CD4-positive, alpha-beta T cell treated with Interleukin-15 for 4 hours (primary cell): ENCODE results near the gene NAP1L1.

Experiments
- DNase-seq: peaks from one replicate; pipeline ENCODE4 v3.0.0-alpha.2; 2020; ENCODE audit warnings: low spot score

NAP1L1 gene, protein sequence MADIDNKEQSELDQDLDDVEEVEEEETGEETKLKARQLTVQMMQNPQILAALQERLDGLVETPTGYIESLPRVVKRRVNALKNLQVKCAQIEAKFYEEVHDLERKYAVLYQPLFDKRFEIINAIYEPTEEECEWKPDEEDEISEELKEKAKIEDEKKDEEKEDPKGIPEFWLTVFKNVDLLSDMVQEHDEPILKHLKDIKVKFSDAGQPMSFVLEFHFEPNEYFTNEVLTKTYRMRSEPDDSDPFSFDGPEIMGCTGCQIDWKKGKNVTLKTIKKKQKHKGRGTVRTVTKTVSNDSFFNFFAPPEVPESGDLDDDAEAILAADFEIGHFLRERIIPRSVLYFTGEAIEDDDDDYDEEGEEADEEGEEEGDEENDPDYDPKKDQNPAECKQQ

DNA sequence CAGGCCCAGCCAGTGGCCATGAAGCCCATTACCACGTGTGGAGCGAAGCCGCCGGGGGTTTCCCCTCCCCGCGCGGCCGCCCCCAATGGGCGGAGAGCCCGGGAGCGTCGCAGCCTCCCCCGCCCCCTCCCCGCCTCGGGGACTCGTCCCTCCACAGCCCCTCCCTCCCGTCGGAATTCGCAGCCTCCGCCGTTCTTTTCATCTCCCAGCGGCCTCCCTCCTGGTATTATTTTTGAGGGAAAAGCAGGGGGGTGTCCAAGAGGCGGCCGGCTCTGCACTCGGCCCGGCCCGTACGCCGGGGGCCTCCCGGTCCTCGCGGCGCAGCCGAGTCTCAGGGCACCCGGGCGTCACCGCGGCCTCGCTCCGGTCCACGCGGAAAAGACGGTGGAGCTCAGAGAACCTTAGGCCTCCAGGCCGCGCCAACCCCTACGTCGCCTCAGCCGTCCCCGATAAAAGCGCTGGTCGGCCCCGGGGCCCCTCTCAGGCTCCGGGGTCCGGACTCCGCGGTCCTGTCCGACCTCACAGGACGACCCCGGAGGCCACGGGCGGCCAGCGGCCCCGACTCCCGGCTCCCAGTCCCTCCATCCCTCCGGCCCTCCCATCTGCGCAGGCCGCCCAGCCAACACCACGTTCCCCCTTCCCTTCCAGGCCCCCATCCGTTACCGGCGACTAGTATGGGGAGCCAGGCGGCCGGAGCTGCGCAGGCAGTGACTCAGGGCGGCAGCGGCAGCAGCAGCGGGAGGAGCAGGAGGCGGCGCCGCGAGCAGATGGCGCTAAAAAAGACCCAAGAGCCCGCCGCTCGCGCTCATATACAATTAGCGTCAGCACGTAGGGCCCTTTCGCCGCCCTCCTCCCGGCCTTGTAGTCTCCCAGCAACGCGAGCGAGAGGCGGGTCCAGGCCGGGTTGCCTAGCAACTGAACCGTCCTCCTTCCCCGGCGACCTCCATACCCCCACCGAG, at the start of gene NAP1L1:
Gene NAP1L1 (minus strand): TSS at position 782 of the 959 bp plus-strand sequence. CDS start 10,466 bp downstream, outside the sequence.
- peak; percentile 96 for DNase-seq

DNA sequence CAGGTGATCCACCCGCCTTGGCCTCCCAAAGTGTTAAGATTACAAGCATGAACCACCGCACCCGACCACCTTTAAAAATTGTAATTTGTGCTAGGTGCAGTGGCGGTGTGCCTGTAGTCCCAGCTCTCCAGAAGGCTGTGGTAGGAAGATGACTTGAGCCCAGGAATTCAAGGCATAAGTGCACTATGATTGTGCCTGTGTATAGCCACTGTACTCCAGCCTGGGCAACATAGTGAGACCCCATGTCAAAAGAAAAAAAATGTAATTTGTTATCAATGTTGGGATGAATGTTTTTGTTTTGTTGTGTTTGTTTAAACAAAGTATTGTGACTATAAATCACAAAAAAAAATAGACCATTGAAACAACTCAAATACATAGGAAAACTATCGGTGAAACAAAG, 43.1 kb upstream of the NAP1L1 start:
- no peak for DNase-seq

DNA sequence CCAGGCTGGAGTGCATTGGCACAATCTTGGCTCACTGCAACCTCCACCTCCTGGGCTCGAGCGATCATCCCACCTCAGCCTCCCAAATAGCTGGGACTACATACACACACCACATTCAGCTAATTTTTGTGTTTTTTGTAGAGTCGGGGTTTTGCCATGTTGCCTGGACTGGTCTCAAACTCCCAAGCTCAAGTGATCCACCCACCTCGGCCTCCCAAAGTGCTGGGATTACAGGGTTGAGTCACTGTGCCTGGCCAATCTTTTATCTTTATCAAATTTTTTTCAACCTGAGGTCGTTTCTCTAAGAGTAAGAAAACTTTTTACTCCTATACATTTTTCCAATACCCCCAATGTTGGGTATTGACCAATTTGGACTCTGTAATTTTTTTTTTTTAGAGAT, 40.0 kb upstream of the NAP1L1 start:
- DNase-seq, result no peak

DNA sequence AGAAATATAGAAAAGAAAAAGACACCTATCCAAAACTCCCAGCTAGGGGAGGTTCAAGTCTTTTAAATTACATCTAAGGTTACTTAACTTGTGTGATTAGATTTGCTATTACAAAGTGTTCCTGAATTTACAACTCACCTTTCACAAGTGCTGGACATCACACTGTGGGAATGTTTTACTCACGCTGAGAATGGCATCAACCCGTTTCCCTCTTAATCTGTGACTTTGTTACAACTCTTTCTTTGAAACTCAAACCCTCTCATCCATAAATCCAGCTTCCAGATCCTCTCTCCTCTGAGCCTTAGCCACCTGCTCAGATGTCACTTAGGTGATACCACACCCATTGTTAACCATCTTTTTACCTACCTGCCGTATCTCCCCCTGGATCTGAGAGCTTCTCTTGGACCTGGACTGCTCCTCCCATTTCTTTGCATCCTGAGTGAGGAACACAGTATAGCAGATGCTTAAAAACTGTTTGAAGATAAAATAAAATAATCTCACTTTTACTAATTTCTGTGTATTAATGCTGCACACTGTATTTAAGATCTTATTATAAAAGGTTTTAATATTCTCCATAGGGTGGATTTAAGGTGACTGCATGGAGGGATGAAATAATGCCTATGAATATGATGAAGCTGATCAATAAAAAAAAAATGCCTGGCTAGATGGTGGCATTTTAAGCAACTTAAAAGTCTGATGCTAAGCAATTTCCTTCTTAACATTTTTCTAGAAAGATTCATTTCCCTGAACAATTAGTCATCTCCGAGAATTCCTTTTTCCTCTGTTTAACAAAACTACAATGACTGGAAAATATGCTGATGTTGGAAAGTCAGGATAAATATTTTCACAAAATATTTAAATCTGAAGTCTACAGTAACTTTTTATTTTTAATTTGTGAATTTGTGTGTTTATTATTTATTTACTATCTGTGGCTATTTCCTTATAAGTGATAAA, 39.1 kb upstream of the NAP1L1 start:
- DNase-seq, result no peak

DNA sequence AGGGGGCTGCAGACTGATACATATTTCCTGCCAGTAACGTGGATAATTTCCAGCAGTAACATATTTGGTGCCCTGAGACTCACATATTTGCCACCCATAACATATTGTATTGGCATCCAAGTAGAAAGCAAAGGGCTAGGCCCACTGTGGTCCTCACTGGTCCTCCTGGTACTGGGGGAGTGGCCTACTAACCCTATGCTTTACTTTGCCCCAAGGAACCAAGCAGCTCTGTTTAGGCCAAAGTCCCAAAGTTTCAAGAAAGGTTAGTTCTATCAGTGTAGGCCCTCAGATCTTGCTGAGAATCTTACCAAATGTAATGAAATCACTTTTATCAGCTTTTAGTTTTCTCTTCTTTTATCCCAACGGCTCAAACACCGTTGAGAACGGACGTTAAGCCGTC, 35.4 kb upstream of the NAP1L1 start:
- DNase-seq, result no peak

DNA sequence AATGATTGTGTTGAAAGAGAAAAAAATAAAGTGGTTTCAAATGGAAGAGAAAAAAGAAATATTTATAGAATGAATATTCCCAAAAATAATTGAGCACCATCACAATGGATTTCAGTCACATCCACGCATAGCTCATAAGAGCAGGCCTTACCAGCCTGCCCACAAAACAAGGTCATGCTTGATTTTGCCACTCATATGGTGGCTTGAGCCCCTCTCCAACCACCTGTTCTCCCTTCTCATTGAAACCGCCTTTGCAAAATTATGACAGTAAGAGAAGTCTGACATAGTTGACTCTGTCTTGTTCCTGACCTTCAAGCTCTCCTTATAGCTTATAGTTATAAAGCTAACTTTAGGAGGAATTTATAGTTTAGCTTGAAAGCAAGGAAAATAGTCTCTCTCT, 33.3 kb upstream of the NAP1L1 start:
- DNase-seq, result no peak

DNA sequence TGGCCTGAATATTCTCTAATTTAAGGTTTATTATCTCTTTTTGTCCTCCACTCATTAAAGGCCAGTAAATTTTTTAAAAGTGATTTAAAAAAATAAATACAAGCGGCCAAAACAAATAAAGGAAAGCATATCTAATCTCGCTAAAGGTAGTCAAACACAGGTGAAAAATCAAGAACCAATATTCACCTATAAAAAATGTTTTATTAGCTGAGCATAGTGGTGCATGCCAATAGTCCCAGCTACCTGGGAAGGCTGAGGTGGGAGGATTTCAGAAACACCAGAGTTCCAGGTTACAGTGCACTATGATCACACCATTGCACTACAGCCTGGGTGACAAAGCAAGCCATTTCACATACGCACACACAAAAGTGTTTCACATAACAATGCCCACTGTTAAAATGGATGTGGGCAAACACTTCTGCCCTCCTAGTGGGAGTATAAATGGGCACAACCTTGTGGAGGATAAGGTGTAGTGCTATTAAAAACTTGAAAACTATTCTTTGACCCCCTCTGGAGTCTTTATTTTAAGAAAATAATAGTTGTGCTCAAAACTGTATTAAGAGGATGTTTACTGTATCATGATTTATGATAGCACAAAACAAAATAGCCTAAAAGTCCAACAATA, 32.7 kb upstream of the NAP1L1 start:
- no peak for DNase-seq

DNA sequence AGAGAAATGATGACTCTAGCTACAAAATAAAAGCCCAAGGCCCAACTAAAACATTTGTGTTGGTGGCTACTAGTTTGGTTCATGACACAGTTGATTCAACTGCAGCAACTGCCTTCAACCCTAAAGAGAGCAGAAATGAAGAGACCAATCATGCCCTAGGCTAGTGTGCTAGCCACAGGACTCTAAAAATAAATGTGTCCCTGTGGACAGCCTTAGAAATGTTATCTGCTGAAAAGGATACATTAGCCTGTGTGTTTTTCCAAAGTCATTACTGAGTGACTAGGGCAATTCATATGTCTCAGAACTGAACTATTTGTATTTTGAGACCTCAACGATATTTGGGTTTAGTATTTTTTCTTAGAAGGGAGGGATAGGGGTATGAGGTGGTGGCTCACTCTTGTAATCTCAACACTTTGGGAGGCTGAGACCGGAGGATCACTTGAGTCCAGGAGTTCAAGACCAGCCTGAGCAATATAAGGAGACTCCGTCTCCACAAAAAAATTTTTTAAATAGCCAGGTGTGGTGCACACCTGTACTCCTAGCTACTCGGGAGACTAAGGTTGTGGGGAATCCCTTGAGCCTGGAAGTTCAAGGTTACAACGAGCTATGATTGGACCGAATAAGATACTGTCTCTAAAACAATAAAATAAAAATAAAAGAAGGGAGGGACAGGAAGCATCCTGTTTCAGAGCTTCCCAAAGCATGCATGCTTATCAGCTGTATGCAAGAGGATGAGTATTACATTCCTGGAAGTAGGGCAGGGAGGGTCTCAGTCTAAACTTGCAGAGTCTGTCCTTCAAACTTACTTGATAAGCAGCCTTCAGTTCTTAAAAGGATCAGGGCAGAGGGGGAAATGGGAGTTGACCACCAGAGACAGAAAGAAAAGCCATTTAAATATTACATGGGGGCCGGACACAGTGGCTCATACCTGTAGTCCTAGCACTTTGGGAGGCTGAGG, 29.6 kb upstream of the NAP1L1 start:
- DNase-seq, result no peak

DNA sequence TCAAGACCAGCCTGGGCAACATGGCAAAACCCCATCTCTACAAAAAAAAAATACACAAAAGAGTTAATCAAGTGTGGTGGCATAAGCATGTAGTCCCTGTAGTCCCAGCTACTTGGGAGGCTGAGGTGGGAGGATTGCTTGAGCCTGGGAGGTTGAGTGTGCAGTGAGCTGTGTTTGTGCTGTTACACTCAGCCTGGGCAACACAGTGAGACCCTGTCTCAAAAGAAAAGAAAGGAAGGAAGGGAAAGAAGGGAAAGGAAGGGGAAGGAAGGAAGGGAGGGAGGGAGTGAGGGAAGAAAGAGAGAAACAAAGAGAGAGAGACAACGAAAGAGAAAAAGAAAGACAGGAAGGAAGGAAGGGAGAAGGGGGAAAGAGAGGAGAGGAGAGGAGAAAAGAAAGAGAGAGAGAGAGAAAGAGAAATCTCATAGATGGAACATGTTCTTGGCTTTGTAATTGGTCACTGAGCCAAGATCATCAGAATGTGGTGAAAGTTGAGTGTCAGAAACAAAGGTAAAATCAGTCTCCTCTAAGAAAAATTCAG, 26.8 kb upstream of the NAP1L1 start:
- DNase-seq, result no peak

DNA sequence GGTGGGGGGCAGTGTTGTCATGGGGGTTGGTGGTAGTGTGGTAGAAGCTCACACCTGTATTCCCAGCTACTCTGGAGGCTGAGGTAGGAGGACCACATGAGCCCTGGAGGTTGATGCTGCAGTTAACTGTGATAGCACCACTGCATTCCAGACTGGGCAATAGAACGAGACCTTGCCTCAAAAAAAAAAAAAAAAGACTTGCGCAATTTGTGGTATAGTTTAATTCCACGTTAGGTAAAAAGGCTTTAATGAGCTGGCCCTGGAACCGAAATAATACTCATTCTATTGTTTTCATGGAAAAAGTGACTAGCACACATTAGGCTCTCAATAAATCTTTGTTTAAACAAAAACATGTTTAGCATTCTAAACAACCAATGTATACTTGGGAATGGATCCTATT, 25.4 kb upstream of the NAP1L1 start:
- DNase-seq, result no peak

DNA sequence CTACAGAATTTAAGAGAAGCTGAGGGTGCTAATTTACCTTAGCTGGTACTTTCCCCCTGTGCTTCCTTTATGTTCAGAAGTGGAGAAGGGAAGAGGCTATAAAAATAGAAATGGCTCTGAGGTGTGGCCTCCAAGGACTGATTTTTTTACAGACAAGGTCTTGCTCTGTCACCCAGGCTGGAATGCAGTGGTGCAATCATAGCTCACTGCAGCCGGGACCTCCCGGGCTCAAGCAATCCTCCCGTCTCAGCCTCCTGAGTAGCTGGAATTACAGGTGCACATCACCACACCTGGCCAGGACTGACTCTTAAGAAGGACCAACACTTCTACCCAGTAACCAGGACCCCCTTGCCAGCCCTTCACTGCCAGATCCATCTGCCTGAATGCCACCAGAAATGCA, 23.9 kb upstream of the NAP1L1 start:
- DNase-seq, result no peak

DNA sequence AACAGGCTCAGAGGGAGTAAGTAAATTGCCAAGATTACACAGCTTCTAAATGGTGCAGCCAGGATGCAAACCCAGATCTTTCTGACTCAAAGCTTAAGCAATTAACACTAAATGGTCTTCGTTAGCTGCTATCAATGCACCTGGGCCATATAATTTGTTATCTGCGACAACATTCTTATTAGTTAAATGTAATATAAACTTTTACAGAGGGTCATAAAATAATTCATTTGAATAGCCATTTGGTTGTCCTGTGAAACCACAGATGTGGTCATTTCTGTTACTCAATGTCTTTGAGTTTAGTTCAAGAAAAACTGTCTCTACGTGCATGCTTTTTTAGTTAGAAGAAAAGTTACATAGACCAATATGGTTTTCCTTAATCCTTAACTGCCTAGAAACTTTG, 22.1 kb upstream of the NAP1L1 start:
- DNase-seq, result no peak

DNA sequence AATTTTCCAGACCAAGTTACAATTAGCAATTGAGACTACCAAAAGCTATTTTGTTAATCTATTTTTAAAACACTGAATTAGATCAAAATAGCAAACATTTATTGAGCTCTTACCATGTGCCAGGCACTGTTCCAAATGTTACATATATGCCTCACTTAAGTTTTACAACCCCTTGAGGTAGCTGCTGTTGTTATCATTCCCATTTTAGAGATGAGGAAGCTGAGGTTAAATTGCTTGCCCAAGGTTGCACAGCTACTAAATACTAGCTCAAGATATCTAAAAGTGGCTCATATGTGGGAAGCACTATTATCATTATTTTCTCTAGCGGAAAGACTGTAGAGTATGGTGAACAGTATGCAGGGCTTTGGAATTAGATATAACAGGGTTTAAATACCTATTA, 19.5 kb upstream of the NAP1L1 start:
- DNase-seq, result no peak

DNA sequence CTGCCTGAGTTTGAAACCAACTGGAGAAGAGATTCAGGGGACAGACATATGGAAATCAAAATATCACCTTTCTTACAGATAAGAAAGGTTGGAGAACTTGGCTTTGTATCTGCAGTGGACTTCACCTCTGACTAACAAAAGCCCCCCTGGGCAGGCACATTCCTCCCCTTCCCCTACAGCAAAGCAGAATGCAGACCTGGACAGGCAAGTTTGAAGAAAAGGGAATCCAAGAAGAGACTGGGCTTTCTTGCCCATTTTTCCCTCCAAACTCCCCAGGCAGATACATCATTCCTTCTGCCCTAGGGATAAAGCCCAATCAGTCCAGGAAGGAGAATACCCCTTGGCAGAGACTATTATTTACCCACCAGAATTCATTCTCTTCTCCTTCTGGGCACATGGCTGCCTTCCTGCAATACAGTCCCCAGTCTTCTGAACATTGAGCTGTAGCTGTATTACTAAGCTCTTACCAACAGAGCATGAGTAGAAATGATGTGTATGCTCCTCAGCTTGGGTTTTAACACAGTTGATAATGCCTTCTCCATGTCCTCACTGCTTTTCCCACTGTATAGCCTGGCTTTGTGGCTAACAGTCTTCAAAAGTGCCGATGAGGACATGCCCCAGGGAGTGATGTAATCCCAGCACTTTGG, 17.4 kb upstream of the NAP1L1 start:
- DNase-seq, result no peak

DNA sequence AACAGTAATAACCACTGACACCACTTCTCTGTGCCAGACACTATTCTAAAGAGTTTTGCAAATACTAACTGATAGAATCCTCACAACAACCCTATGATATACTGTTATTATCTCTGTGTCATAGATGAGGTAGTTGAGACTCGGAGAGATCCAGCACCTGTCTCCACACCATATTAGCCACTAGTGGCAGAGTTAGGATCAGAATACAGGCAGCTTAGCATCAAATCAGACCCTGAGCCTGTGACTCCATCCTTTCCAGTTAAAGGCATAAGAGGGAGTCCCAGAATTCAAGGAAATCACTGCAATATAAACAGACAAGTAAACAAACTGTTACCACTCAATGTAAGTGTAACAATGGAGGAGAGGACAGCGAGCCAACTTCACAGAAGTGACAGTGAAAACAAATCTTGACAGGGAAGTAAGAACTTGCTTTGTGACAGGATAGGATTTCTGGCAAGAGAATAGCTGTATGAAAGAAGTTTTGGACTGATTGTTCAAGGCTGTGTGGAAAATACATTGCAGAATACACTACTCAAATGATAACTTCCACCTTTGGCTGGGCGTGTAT, 11.7 kb upstream of the NAP1L1 start:
- no peak for DNase-seq

DNA sequence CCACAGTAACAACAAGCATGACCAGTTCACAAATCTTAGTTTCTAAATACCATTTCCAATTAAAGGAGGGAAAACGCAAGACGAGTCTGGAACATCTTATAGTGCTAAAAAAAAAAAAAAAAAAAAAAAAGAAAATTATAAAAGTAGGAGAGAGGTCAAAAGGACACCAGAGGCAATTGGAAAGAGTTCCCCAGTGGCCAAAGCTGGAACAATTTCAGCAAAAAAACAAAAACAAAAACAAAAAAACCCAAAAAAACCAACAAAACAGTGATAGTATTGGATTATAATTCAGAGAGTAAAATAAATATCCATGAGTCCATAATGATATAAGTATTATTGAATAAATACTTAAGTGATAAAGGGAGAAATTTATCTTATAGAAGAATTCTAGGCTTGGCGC, 10.3 kb upstream of the NAP1L1 start:
- no peak for DNase-seq

DNA sequence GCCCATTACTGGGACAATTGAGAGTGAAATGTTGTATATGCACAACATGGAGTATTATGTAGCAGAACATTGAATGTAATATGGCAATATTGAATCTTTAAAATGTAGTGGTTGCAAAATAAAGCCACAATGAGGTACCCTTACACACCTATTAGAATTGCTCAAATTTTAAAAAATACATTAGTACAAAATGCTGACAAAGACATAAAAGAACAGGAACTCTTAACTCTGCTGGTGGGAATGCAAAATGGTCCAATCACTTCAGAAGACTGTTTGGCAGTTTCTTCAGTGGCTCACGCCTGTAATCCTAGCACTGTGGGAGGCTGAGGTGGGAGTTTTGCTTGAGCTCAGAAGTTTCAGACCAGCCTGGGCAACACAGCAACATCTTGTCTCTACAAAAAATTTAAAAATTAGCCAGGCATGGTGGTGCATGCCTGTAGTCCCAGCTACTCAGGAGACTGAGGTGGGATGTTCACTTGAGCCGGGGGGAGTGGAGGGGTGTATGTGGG, 6.8 kb upstream of the NAP1L1 start:
- DNase-seq, result no peak

DNA sequence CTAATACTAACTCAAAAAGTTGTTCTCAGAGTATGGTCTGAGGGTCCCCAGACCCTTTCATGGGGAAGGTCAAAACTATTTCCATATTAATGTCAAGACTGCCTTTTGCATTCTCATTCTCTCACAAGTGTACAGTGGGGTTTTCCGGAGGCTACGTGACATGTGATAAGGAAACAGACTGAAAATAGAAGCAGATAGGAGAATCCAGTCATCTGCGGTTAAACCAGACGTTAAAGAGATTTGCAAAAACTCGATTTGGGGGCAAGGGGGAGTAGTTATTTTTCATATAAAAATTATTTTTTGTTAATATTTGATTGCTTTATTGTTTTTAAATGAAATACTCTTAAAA, 1.0 kb upstream of the NAP1L1 start:
- DNase-seq, result peak; percentile 59
